Neural cell (in vitro differentiated cells): ENCODE measurements around the gene ASPDH.

Experiments
- CTCF ChIP-seq: fragments of 450-650 bp; IDR thresholded peaks from 2 replicates; pipeline ENCODE4 v1.5.1; 2014; ENCODE audit warnings: antibody characterized with exemption, mild to moderate bottlenecking, moderate library complexity; ENCODE audit not compliant: poor library complexity, severe bottlenecking
- EP300 ChIP-seq: fragments of 450-650 bp; conservative IDR thresholded peaks from 2 replicates; pipeline ENCODE4 v1.6.1; 2014; ENCODE audit warnings: antibody characterized with exemption, mild to moderate bottlenecking, moderate library complexity; ENCODE audit not compliant: poor library complexity, severe bottlenecking
- EZH2 ChIP-seq: fragments of 200-600, 300-800 bp; shearing (Covaris generic), sonication (generic); IDR thresholded peaks from 2 replicates; pipeline ENCODE4 v1.6.1; 2014; ENCODE audit warnings: antibody characterized with exemption, low read length, borderline replicate concordance, mild to moderate bottlenecking; ENCODE audit not compliant: insufficient read depth, poor library complexity, severe bottlenecking
- MXI1 ChIP-seq: fragments of 450-650 bp; conservative IDR thresholded peaks from 2 replicates; pipeline ENCODE4 v1.6.1; 2014; ENCODE audit warnings: antibody characterized with exemption, mild to moderate bottlenecking; ENCODE audit not compliant: poor library complexity, severe bottlenecking
- POLR2AphosphoS5 ChIP-seq: IDR thresholded peaks from 2 replicates; pipeline ENCODE4 v1.6.1; 2012
- RAD21 ChIP-seq: fragments of 450-650 bp; conservative IDR thresholded peaks from 2 replicates; pipeline ENCODE4 v1.6.1; 2014; ENCODE audit warnings: antibody characterized with exemption, mild to moderate bottlenecking, moderate library complexity
- SMC3 ChIP-seq: fragments of 450-650 bp; conservative IDR thresholded peaks from 2 replicates; pipeline ENCODE4 v1.6.1; 2014; ENCODE audit warnings: antibody characterized with exemption, mild to moderate bottlenecking, moderate library complexity; ENCODE audit not compliant: poor library complexity
- TAF1 ChIP-seq: IDR thresholded peaks from 2 replicates; pipeline ENCODE4 v1.6.1; 2012; ENCODE audit warnings: low read depth
- TF ChIP-seq, protein P1 (sequence below): IDR thresholded peaks from 2 replicates; pipeline ENCODE4 v1.6.1; 2012; ENCODE audit warnings: borderline replicate concordance

DNA sequence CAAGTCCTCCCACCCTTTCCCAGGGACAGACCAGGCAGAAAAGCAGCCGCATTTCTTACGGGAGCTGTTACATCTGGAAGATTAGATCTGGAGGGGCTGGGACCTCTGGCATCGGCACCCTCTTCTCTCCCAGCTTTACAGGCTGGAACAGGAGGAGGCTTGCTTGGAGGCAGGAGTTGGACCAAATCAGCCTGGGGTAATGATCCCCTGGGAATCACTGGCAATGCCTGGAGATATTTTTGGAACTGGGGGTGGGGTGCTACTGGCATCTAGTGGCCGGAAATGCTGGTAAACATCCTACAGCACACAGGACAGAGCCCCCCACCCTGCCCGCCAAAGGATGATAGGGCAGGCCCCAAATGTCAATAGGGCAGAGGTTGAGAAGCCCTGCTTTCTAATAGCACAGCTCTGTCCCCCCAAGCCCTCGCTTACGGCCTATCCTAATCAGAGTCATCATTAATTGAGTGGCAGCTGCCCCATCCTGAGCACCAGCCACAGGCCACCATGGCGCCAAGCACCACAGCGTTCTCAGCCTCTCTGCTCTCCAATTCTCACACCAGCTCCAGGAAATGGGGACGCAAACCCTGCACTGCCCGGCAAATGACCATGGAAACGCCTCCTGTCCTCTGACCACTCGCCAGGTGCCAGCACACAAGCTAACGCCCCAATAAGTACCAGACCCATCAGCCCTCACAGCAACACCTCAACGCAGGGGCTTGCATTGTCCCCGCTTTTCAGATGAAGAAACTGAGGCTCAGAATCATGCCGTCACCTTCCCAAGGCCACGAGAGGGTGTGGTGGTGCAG is 33.9 kb upstream of the ASPDH start:
- TF ChIP-seq CTCF (no peak), TAF1 (no peak), EZH2 (no peak), MXI1 (no peak), POLR2AphosphoS5 (no peak), SMC3 (no peak), EP300 (no peak), RAD21 (no peak)
- TF ChIP-seq, protein P1, sequence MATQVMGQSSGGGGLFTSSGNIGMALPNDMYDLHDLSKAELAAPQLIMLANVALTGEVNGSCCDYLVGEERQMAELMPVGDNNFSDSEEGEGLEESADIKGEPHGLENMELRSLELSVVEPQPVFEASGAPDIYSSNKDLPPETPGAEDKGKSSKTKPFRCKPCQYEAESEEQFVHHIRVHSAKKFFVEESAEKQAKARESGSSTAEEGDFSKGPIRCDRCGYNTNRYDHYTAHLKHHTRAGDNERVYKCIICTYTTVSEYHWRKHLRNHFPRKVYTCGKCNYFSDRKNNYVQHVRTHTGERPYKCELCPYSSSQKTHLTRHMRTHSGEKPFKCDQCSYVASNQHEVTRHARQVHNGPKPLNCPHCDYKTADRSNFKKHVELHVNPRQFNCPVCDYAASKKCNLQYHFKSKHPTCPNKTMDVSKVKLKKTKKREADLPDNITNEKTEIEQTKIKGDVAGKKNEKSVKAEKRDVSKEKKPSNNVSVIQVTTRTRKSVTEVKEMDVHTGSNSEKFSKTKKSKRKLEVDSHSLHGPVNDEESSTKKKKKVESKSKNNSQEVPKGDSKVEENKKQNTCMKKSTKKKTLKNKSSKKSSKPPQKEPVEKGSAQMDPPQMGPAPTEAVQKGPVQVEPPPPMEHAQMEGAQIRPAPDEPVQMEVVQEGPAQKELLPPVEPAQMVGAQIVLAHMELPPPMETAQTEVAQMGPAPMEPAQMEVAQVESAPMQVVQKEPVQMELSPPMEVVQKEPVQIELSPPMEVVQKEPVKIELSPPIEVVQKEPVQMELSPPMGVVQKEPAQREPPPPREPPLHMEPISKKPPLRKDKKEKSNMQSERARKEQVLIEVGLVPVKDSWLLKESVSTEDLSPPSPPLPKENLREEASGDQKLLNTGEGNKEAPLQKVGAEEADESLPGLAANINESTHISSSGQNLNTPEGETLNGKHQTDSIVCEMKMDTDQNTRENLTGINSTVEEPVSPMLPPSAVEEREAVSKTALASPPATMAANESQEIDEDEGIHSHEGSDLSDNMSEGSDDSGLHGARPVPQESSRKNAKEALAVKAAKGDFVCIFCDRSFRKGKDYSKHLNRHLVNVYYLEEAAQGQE, result no peak
